HG03439 (cell line): ENCODE results near the gene SLC1A2.
A peak's percentile ranks its signal among the peaks of the same experiment; 100 is the strongest.

Experiments
- ATAC-seq: cut with Tn5 transposase; IDR thresholded peaks from one replicate; pipeline ENCODE4 v1.9.1; 2021; ENCODE audit warnings: mild to moderate bottlenecking, moderate library complexity; ENCODE audit not compliant: unreplicated experiment

The SLC1A2 gene

GRCh38 chr11:35277827-35278226 is 141.5 kb downstream of the SLC1A2 start:
- no peak for ATAC-seq

- no peak for ATAC-seq
These were observed 142.8 kb downstream of the SLC1A2 start for GRCh38 chr11:35276396-35277145.

GRCh38 chr11:35275786-35276170 is 143.6 kb downstream of the SLC1A2 start:
- ATAC-seq: no peak

DNA sequence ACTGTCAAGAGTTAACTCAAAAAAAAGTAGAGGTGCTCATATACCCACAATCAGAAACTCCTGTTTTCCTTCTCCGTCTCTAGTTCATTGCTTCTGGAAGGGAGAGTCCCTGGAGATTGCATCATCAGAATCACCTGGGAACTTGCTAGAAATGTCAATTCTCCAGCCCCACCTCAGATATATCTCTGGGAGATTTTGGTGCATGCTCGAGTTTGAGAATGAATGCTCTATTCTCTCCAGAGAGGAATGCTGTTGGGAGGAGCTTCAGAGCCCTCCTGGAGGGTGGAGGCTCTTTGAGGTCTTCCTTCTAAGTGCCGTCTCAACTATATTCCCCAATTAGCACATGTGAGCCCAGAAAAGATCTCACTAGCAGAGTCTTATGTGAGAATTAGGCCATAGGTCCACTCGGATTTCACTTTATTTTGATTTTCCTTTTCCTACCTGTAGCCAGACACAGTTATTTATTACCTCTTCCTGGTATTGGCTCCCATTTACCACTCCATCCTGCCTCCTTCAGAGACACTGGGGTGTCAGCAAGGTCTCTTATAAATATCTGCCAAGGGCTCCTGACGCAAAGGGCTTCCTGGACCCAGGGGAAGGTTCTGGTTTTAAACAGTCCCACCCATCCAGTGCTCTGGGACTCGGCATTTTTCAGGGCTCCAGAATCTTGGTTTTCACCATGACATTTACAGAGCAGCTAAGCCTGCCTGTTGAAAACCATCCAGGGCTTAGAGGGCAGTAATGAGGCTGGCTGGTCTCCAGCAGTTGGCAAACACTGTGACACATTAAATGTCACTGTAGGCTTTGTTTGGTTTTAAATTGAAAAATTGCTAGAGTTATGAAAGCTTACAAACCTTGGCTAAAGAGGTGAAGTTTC is 144.2 kb downstream of the SLC1A2 start:
- no peak for ATAC-seq

DNA sequence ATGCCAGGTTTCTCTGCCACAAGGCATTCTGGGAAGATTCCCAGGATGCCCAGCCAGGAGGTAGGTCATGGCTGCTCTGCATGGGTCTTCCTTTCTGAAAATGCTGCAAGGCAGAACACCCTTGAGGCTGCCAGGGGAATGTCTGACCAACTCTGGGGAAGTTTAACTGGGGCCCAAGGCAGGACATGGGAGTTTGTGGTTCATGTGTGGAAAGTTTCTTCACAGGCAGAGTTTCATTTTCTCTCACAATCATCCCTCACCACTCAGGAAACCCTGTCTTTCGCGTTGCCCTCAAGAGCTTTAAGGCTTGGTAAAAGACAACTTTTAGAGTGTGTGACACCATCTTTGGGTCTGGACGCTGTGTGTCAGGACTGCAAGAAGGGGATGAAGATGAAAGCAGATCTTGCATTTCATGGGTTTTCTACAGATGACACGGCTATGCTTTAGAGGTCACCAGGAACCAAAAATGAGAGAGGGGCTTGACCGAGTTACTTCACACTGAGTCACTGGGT is 146.9 kb downstream of the SLC1A2 start:
- ATAC-seq: peak; percentile 76

GRCh38 chr11:35271031-35271430 is 148.3 kb downstream of the SLC1A2 start:
- no peak for ATAC-seq

DNA sequence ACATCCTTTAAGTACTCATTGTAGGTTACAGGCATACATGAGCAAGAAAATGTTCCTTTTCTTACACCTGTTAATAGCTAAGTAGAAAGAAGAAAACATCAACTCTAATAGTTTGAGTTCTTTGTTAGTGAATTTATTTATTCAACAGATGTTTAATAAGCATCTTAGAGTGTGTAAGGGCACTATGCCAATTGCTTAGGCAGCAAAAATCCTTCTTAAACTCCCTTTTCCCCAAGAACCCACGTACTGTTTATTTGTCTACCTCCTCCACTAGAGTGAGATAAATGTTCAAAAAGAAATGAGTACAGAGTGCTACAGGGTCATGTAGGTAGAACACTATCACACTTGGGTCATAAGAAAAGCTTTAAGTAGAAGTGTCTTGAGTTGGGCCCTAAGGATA is 149.0 kb downstream of the SLC1A2 start:
- ATAC-seq: no peak

- ATAC-seq: no peak
These were observed 151.9 kb downstream of the SLC1A2 start for GRCh38 chr11:35267504-35267903.

GRCh38 chr11:35265755-35266454 is 153.5 kb downstream of the SLC1A2 start:
- no peak for ATAC-seq

DNA sequence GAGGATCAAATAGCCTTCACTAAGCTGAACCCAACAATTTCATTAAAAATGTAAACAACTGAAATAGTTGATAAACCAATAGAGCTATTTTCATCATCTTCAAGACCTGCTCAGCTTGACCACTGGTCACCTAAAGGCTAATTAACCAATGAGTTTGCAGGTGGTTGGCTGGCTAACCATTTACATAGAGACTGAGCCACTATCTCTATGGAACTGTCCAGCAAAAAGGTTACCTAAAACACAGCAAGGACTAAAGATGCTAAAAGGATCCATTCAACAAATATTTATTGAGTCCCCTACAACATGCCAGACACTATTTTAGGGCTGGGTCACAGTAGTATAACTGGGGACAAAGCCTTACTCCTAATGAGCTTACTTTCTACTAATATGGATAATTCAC is 156.6 kb downstream of the SLC1A2 start:
- no peak for ATAC-seq

DNA sequence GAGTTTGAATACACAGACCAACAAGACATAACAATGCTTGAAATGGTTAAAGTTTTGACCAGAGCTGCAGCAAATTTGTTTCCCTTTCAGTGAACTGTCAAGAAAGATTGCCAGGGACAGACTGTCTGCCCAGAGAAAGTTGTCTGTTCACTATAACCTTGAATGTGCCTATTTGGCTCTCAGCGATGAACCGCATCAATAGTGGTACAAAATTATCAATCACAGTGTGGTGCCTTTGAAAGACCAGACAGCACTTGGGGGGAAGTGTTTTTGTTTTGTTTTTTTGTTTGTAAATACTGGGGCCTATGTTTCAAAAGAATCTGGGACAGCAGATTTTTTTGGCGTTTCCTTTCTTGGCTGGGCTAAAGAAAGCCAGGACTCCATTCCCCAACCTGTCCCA is 157.3 kb downstream of the SLC1A2 start:
- ATAC-seq: no peak

DNA sequence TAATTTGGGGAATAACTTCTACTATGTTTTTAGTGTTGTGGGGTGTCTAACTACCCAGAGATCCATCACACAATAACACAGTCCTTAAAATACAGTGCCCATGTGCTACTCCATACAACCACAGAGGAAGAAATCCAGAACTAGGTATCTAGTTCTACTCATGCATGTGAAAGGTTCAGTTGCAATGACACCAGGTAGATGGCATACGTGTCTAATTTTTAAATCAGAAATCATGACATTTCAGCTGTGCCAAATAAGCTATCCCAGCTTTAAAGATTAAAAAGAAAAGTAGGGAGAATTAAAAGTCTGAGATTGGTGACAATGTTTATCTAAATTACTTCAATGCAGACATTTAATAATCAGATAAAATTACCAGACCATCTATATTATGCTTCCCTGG is 158.2 kb downstream of the SLC1A2 start:
- no peak for ATAC-seq

DNA sequence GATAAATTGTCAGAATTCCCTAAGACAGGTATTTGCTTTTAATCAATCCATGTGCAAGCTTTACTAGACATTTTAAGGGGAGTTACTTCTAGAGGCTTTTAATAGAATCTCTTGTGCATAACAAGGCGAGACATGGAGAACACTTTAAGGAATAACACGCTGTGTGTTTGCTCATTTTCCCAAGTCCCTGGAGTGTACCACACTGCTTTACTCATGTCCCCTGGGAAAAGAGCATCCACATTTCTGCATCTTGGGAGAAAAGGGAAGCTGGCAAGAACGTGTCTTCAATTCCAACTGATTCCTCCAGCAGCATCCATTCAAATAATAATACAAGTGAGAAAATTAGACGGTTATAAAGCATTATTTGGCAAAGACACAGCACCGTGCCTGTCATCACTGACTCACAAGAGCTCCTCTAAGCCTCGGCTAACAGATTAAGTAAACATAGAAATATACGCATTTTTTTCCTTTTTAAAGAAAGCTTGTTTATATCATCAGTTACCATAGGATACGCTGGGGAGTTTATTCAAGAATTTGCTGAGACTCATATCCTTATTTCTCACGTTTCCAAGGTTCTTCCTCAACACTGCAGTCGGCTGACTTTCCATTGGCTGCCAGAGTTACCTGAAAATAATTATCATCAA is 158.9 kb downstream of the SLC1A2 start:
- ATAC-seq: no peak

DNA sequence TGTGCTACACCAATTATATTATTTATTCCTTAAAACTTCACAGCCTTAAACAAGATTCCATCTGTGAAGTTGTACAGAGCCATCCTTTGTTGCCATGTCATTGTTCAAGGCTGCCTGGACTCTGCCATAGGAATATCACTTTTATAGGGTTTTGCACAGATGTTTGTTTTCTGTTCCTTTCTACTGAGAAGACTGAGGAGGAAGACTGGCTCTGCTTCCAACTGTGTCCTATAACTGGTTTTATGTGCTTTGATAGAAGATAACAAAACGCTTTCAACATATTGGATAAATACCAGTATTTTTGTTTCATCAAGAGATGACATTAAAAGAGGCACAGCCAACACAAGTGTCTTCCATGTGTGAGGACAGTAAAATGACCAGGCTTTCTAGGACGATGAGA is 159.8 kb downstream of the SLC1A2 start:
- no peak for ATAC-seq

GRCh38 chr11:35257281-35257680 is 162.1 kb downstream of the SLC1A2 start:
- ATAC-seq: peak; percentile 82

DNA sequence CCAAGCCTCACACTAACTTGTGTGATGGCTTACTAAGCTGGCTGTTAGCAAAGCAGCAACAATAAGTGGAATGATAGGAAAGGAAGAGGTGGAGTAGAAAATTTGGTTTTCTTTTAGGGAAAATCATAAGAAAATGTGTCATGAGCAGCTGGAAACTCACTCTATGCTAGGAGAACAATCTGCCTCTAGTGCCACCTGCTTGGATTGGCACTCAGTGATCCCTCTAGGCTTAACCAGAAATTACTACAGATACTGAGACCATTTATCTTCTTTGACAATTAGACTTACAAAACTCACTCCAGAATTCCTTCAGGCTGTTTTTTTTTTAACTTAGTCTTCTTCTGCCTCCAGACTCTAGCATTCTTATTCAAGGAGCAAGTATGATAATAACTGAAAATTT is 163.1 kb downstream of the SLC1A2 start:
- ATAC-seq: no peak

- no peak for ATAC-seq
These were observed 163.8 kb downstream of the SLC1A2 start for GRCh38 chr11:35255514-35255913.

DNA sequence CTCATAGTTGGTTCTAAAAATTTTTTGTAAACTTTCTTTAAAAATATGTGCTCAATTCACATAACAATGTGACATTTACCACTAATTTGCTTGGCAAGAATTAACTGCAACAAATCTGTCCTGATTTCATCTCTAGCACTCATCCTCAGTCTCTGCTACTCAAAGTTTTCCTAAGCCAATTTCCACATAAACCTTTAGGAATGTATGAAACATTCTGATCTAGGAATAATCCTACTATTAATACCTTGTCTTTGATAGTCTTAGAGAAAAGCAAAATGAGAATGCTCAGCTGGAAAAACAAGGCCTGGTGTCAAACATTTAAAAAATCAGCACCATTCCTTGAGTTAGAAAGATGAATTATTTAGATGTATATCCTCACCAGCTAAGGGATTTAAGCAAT is 166.1 kb downstream of the SLC1A2 start:
- ATAC-seq: no peak

DNA sequence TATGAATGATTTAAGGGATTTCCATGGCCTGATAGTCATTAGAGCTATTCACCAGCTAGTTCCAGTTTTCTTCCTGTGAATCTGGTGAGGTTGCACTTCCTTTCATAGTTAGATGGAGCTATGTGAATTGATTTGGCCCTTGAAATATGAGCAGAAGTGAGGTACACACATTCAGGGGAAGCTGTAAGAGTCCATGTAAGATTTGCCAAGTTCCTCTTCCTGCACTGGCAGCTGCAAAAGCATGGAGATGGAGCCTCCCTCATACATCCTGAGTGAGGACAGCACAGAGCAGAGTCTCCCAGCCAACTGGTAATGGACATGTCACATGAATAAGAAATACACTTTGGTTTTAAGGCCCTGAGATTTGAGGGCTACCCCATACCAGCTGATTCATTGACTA is 168.7 kb downstream of the SLC1A2 start:
- no peak for ATAC-seq

DNA sequence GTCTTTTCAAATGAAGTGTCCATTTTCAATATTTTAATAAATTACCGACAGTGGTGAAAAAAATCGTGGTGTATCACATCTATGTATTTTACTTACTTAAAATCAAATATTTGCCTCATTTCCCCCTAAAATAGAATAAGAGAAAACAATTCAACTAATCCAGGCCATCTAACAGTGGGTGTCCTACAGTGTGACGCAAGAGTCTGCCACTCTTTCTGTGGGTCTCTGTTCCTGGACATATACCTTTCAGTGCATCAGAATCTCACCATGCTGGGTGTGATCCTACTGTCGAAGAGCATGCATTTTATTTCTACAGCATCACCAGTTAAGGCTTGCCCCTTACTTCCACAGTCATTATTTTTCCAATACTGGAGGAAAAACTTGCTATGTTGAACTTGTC is 169.2 kb downstream of the SLC1A2 start:
- no peak for ATAC-seq
